H1 (cell line): ENCODE data around the gene AURKAIP1. TPM values are rescaled to one million over a fixed set of nuclear protein-coding genes. Genes with fewer than 3 reads are reported as not detected.

Experiments
- ATF3 ChIP-seq: IDR thresholded peaks from 2 replicates; pipeline ENCODE4 v1.6.1; 2011; ENCODE audit warnings: low read depth, mild to moderate bottlenecking, low read length; ENCODE audit not compliant: insufficient read depth
- GTF2F1 ChIP-seq: IDR thresholded peaks from 2 replicates; pipeline ENCODE4 v1.6.1; 2012; ENCODE audit warnings: low read depth, low read length, improper control_type of control experiment, borderline replicate concordance
- polyA plus RNA-seq, 7 experiments: library from polyadenylated mRNA; depleted of rRNA in 3 of 7; stranded (reverse) in 5 of 7; unstranded in 2 of 7; fragments of >200 nt in 5 of 7; fragments of 200-250 nt in 2 of 7; gene quantifications; 1 replicate in 5 of 7; 2 replicates in 1 of 7; 4 replicates in 1 of 7; pipeline versions ENCODE4 v1.2.1 to v1.2.3, GENCODE V29; 2011 to 2013; ENCODE audit warnings: missing spikeins in 2 of 7, mixed read lengths in 2 of 7
- total RNA-seq: library from RNA; stranded (reverse); fragmentation: NEBNext Ultra II Directional; extraction: Animal tissue kit (Norgen Biotek cat#: 25700); gene quantifications from 2 replicates; pipeline ENCODE4 v1.2.1, GENCODE V29; 2021

AURKAIP1 gene
- total and polyA plus RNA-seq, 2 of the 8 experiments (the other 6 are each of a cell fraction or from before 2014, with no cell fraction given): 87.8 to 194 TPM

GRCh38 chr1:1395166-1395565 is 20.2 kb upstream of the AURKAIP1 start (continued):
- TF ChIP-seq ATF3 (no peak), GTF2F1 (no peak)
